Thyroid gland (tissue), 4 donors: ENCODE results near the gene PGM5. TPM values are rescaled to one million over a fixed set of nuclear protein-coding genes. Genes with fewer than 3 reads are reported as not detected.

ENCODE experiments used
- DNase-seq, 2 donors: peaks; one replicate each; pipeline ENCODE4 v3.0.0-alpha.2; 2019
- H3K27ac ChIP-seq, 3 donors: fragments of 200-600 bp; sonication (generic); 1 replicate in 2 of 3; 2 replicates in 1 of 3; pipeline ENCODE4 v1.5.1; 2016 to 2019; ENCODE audit warnings: mild to moderate bottlenecking in 1 of 3, moderate library complexity in 1 of 3
- H3K27me3 ChIP-seq: fragments of 200-600 bp; sonication (generic); one replicate; pipeline ENCODE4 v1.5.1; 2019
- H3K36me3 ChIP-seq, 2 donors: fragments of 200-600 bp; sonication (generic); one replicate each; pipeline ENCODE4 v1.5.1; 2016 to 2019
- H3K4me1 ChIP-seq, 2 donors: fragments of 200-600 bp; sonication (generic); one replicate each; pipeline ENCODE4 v1.5.1; 2017 to 2019
- H3K4me3 ChIP-seq, 3 donors: fragments of 200-600 bp; sonication (generic); replicated peaks in 1 of 3; 1 replicate in 2 of 3; 2 replicates in 1 of 3; pipeline ENCODE4 v1.5.1; 2016; ENCODE audit warnings: mild to moderate bottlenecking in 1 of 3
- H3K9me3 ChIP-seq: fragments of 200-600 bp; sonication (generic); one replicate; pipeline ENCODE4 v1.5.1; 2017
- POLR2A ChIP-seq, 2 donors: fragments of 450-650 bp; IDR thresholded peaks; one replicate each; pipeline ENCODE4 v1.6.1; 2017; ENCODE audit warnings: antibody characterized with exemption in 2 of 2, mild to moderate bottlenecking in 2 of 2, moderate library complexity in 1 of 2
- WGBS, 2 donors: methylation state at CpG; one replicate each; pipeline ENCODE4 v1.1.5; 2017; 5-methylcytosine and 5-hydroxymethylcytosine counted together
- intact Hi-C: fragments of 100-400 bp; cut with DNase I; formaldehyde crosslinking; loops from one replicate; pipeline ENCODE4 v1.15.1; 2023
- total RNA-seq, 4 donors: library from RNA; depleted of rRNA; stranded (reverse); fragments of >200 nt; gene quantifications; one replicate each; pipeline ENCODE4 v1.2.3, GENCODE V29; 2016
- TF ChIP-seq, protein P1 (sequence below), 6 experiments: fragments of 200-600 bp in 3 of 6; fragments of 450-650 bp in 3 of 6; sonication (generic) in 3 of 6; IDR thresholded peaks; one replicate each; pipeline ENCODE4 v1.5.1; 2016 to 2019; ENCODE audit warnings: antibody characterized with exemption in 6 of 6, mild to moderate bottlenecking in 2 of 6, inconsistent platforms in 1 of 6, moderate library complexity in 1 of 6

PGM5 gene
- total RNA-seq, 4 donors from 2014 or later: 21.4 to 56.6 (median 29.0) TPM

DNA sequence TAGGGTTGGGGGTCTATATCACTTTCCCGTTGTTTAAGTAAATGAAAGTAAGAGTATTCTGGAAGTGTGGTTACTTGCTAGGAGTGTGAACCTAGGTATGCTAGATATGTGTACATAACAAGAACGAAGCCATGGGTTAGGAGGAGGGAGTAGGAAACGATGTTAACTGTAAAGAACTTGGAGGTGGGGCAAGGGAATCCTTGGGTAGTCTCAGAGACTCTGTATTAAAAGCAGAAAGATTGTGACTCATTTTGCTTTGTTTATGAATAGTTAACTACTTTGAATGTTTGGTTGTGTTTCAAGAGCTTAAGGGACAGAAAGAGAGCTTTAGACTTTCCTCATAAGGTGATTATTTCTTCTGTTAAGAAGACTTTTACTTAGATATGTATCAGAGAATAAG lies 124.4 kb downstream of the PGM5 start:
- no peaks in the 10 kb centered on the region for H3K4me1 ChIP-seq
- WGBS, 2 donors: 63 to 72% methylated on average over 3 of the region's 3 CpGs
- H3K9me3 ChIP-seq: no peaks in the 10 kb centered on the region
- intact Hi-C loops: no loop called here
- H3K27me3 ChIP-seq: no peaks in the 10 kb centered on the region
- TF ChIP-seq, protein P1, sequence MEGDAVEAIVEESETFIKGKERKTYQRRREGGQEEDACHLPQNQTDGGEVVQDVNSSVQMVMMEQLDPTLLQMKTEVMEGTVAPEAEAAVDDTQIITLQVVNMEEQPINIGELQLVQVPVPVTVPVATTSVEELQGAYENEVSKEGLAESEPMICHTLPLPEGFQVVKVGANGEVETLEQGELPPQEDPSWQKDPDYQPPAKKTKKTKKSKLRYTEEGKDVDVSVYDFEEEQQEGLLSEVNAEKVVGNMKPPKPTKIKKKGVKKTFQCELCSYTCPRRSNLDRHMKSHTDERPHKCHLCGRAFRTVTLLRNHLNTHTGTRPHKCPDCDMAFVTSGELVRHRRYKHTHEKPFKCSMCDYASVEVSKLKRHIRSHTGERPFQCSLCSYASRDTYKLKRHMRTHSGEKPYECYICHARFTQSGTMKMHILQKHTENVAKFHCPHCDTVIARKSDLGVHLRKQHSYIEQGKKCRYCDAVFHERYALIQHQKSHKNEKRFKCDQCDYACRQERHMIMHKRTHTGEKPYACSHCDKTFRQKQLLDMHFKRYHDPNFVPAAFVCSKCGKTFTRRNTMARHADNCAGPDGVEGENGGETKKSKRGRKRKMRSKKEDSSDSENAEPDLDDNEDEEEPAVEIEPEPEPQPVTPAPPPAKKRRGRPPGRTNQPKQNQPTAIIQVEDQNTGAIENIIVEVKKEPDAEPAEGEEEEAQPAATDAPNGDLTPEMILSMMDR (IDR thresholded peaks at IDR 0.05): no peak
- no peak for DNase-seq
- H3K4me3 ChIP-seq: no peak overlapping the region
- H3K27ac ChIP-seq: no peak overlapping the region
- no peaks in the 10 kb centered on the region for H3K36me3 ChIP-seq

DNA sequence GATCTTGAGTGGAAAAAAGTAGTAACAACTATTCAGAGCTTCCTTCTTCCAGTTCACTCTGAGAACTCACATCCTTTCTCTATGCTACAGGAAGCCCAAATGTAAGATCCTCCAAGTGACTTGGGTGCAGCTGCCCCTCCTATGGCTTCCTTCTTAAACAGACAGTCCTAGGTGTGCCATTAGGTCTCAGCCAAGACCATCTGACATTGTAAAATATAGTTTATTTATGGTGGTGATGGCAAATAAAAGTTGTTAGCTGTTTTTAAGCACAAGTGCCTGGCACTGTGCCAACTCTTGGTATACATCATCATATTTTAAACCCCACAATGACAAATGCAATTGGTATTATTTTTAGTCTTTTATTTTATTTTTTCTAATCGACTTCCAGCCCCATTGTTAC lies 126.1 kb downstream of the PGM5 start:
- no peaks in the 10 kb centered on the region for H3K4me1 ChIP-seq

DNA sequence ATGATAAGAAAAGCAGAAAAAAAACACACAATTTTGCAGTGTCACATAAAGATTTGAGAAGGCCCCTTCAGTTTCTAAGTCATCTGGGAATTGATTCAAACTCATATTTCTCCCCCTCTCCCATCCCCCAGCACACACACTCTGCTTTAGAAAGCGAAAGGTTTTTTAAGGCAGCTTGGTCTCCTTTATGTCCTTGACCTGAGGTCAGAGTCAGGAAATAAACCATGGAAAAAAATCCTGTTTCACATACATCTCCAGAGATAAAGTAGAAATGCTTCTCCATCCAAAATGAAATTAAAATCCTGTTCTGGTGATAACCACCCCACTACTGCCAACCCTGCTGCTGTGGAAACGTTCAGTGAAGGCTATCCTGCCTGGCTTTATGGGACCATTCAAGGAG lies 131.7 kb downstream of the PGM5 start:
- Histone ChIP-seq H3K27me3 (no peaks in the 10 kb centered on the region), H3K36me3 (no peaks in the 10 kb centered on the region), H3K27ac (no peak overlapping the region), H3K4me1 (no peaks in the 10 kb centered on the region), H3K4me3 (no peak overlapping the region), H3K9me3 (peaks cover 3% of the 10 kb centered on the region)
- WGBS, 2 donors: 63 to 77% methylated on average over 2 of the region's 2 CpGs
- DNase-seq: no peak
- TF ChIP-seq, protein P1 (IDR thresholded peaks at IDR 0.05): no peak
- no peak for TF ChIP-seq POLR2A (IDR thresholded peaks at IDR 0.05)
- intact Hi-C loops: no loop called here

More for the DNA sequence above, 126.1 kb downstream of the PGM5 start:
- H3K4me3 ChIP-seq: no peak overlapping the region
- TF ChIP-seq POLR2A (IDR thresholded peaks at IDR 0.05): no peak
- TF ChIP-seq, protein P1 (IDR thresholded peaks at IDR 0.05): no peak
- H3K27me3 ChIP-seq: no peaks in the 10 kb centered on the region
- 65 to 66% methylated on average over 1 of the region's 1 CpG for WGBS, 2 donors
- no peak for DNase-seq
- no peaks in the 10 kb centered on the region for H3K36me3 ChIP-seq
- intact Hi-C loops: no loop called here
- H3K27ac ChIP-seq: no peak overlapping the region
- peaks cover 3% of the 10 kb centered on the region for H3K9me3 ChIP-seq

DNA sequence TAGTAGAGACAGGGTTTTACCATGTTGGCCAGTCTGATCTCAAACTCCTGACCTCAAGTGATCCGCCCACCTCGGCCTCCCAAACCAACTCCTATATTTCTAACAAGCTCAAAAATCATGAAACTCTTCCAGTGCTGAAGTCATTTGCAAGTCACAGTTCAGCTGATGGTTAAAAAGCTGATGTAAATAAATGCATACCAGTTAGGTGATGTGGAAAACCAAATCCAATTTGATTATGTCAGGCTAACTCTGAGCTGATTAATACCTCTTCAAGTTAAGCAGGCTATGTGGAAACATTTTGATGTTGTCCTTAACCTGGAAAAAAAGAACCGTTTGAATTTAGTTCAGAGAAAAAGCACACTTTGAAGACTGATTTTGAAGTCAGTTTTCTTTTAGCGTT lies 133.2 kb downstream of the PGM5 start:
- intact Hi-C loops: no loop called here
- H3K4me1 ChIP-seq: no peaks in the 10 kb centered on the region

DNA sequence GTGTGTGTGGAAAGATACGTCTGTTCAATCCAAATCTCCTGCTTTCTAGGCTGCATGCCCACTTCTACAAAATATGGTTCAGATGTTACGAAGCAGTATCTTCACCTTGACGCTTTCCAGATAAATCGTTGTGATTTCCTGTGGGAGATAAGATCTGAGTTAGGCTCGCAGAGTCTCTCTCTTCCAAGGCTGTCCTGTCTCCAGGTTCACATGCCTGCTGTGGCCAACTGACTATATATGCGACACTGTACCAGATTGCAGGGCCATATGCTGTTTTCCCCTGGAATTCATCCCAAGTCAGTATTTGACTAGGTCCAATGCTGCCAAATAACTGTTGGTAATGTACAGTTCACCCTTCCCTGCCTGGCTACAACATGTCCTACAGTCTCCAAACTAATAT lies 136.4 kb downstream of the PGM5 start:
- no peaks in the 10 kb centered on the region for H3K9me3 ChIP-seq
- no peaks in the 10 kb centered on the region for H3K27me3 ChIP-seq
- 57 to 71% methylated on average over 6 of the region's 6 CpGs for WGBS, 2 donors
- H3K36me3 ChIP-seq: no peaks in the 10 kb centered on the region
- TF ChIP-seq, protein P1 (IDR thresholded peaks at IDR 0.05): no peak
- TF ChIP-seq POLR2A (IDR thresholded peaks at IDR 0.05): no peak
- H3K4me1 ChIP-seq: no peaks in the 10 kb centered on the region
- no peak overlapping the region for H3K27ac ChIP-seq
- no peak for DNase-seq
- no peak overlapping the region for H3K4me3 ChIP-seq
- intact Hi-C loops: no loop called here

More for the DNA sequence above, 133.2 kb downstream of the PGM5 start:
- no peak for TF ChIP-seq POLR2A (IDR thresholded peaks at IDR 0.05)
- TF ChIP-seq, protein P1 (IDR thresholded peaks at IDR 0.05): no peak
- DNase-seq: no peak
- Histone ChIP-seq H3K4me3 (no peak overlapping the region), H3K36me3 (no peaks in the 10 kb centered on the region), H3K27ac (no peak overlapping the region), H3K27me3 (no peaks in the 10 kb centered on the region), H3K9me3 (peaks cover 3% of the 10 kb centered on the region)
- WGBS, 2 donors: 87% methylated on average over 4 of the region's 4 CpGs
